NCI-H1694 treated with DMSO at 0.1 percent for 48 hours (cell line): ENCODE data around the gene EMILIN3.

Experiments
- DNase-seq: peaks from one replicate; lab custom pipeline; 2025; lab: John Stamatoyannopoulos, UW

Gene EMILIN3

GRCh38 chr20:41391587-41392001 lies 25.0 kb upstream of the EMILIN3 start:
- no peak for DNase-seq

GRCh38 chr20:41390889-41391288 lies 24.3 kb upstream of the EMILIN3 start:
- no peak for DNase-seq

- DNase-seq: no peak
Observed at GRCh38 chr20:41387444-41387851, 20.8 kb upstream of the EMILIN3 start.

GRCh38 chr20:41386502-41387427 lies 20.1 kb upstream of the EMILIN3 start:
- DNase-seq: no peak

GRCh38 chr20:41382791-41383305 lies 16.2 kb upstream of the EMILIN3 start:
- DNase-seq: no peak

GRCh38 chr20:41380551-41381193 lies 14.1 kb upstream of the EMILIN3 start:
- DNase-seq: no peak

- DNase-seq: no peak
Observed at GRCh38 chr20:41379551-41379950, 12.9 kb upstream of the EMILIN3 start.

GRCh38 chr20:41377275-41377674 lies 10.7 kb upstream of the EMILIN3 start:
- no peak for DNase-seq

GRCh38 chr20:41376349-41376748 lies 9.7 kb upstream of the EMILIN3 start:
- no peak for DNase-seq

- no peak for DNase-seq
Observed at GRCh38 chr20:41375846-41376245, 9.2 kb upstream of the EMILIN3 start.

- DNase-seq: no peak
Observed at GRCh38 chr20:41373931-41374920, 7.6 kb upstream of the EMILIN3 start.

- DNase-seq: no peak
Observed at GRCh38 chr20:41373251-41373783, 6.7 kb upstream of the EMILIN3 start.

- no peak for DNase-seq
Observed at GRCh38 chr20:41371371-41371770, 4.8 kb upstream of the EMILIN3 start.

GRCh38 chr20:41370176-41370575 lies 3.6 kb upstream of the EMILIN3 start:
- DNase-seq: no peak

- DNase-seq: no peak
Observed at GRCh38 chr20:41369673-41370072, 3.1 kb upstream of the EMILIN3 start.

GRCh38 chr20:41367956-41368355 lies 1.3 kb upstream of the EMILIN3 start:
- DNase-seq: no peak

GRCh38 chr20:41367393-41367695 lies 726 bp upstream of the EMILIN3 start:
- no peak for DNase-seq

- no peak for DNase-seq
Observed at GRCh38 chr20:41365777-41366545, 657 bp downstream of the EMILIN3 start.

- no peak for DNase-seq
Observed at GRCh38 chr20:41364967-41365765, 1.5 kb downstream of the EMILIN3 start.

- DNase-seq: no peak
Observed at GRCh38 chr20:41364236-41364855, 2.3 kb downstream of the EMILIN3 start.
